ENCODE measurements around the gene AMH. TPM values are rescaled to one million over a fixed set of nuclear protein-coding genes. Genes with fewer than 3 reads are reported as not detected.
A peak's percentile ranks its signal among the peaks of the same experiment; 100 is the strongest.

Gene AMH
- total RNA-seq, 1 donor from 2014 or later: 79.1 TPM

GRCh38 chr19:2268861-2269243 is 19.7 kb downstream of the AMH start:
- Mint-ChIP-seq H3K36me3 (ENCODE audit: low read depth) (peaks cover 5% of the 10 kb centered on the region), H3K4me1 (peaks cover 19% of the 10 kb centered on the region), H3K27ac (ENCODE audit: unreplicated experiment) (peak overlapping the region; percentile 35), H3K27me3 (ENCODE audit: low read depth) (peaks cover 3% of the 10 kb centered on the region), H3K9me3 (no peaks in the 10 kb centered on the region), H3K4me3 (peak overlapping the region; percentile 94)
- no peak for DNase-seq (ENCODE audit: low read depth, low spot score)
- TF ChIP-seq, protein P1, sequence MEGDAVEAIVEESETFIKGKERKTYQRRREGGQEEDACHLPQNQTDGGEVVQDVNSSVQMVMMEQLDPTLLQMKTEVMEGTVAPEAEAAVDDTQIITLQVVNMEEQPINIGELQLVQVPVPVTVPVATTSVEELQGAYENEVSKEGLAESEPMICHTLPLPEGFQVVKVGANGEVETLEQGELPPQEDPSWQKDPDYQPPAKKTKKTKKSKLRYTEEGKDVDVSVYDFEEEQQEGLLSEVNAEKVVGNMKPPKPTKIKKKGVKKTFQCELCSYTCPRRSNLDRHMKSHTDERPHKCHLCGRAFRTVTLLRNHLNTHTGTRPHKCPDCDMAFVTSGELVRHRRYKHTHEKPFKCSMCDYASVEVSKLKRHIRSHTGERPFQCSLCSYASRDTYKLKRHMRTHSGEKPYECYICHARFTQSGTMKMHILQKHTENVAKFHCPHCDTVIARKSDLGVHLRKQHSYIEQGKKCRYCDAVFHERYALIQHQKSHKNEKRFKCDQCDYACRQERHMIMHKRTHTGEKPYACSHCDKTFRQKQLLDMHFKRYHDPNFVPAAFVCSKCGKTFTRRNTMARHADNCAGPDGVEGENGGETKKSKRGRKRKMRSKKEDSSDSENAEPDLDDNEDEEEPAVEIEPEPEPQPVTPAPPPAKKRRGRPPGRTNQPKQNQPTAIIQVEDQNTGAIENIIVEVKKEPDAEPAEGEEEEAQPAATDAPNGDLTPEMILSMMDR (conservative IDR thresholded peaks at IDR 0.05): no peak

- Mint-ChIP-seq H3K27me3 (ENCODE audit: low read depth) (peaks cover 7% of the 10 kb centered on the region), H3K27ac (ENCODE audit: unreplicated experiment) (peak overlapping the region; percentile 92), H3K9me3 (no peaks in the 10 kb centered on the region), H3K4me3 (peak overlapping the region; percentile 94), H3K36me3 (ENCODE audit: low read depth) (peaks cover 8% of the 10 kb centered on the region), H3K4me1 (peaks cover 24% of the 10 kb centered on the region)
- TF ChIP-seq, protein P1 (conservative IDR thresholded peaks at IDR 0.05): peak; percentile 47
- DNase-seq (ENCODE audit: low read depth, low spot score): peak; percentile 99
Observed at GRCh38 chr19:2269244-2270156, 20.4 kb downstream of the AMH start.

GRCh38 chr19:2270157-2270422 is 21.0 kb downstream of the AMH start:
- peaks cover 8% of the 10 kb centered on the region for H3K27me3 Mint-ChIP-seq (ENCODE audit: low read depth)
- TF ChIP-seq, protein P1 (conservative IDR thresholded peaks at IDR 0.05): no peak
- peak overlapping the region; percentile 71 for H3K27ac Mint-ChIP-seq (ENCODE audit: unreplicated experiment)
- DNase-seq (ENCODE audit: low read depth, low spot score): no peak
- H3K4me3 Mint-ChIP-seq: peak overlapping the region; percentile 94
- no peaks in the 10 kb centered on the region for H3K9me3 Mint-ChIP-seq
- H3K4me1 Mint-ChIP-seq: peaks cover 27% of the 10 kb centered on the region
- H3K36me3 Mint-ChIP-seq (ENCODE audit: low read depth): peaks cover 11% of the 10 kb centered on the region

GRCh38 chr19:2270423-2271233 is 21.5 kb downstream of the AMH start:
- Mint-ChIP-seq H3K9me3 (no peaks in the 10 kb centered on the region), H3K4me3 (peak overlapping the region; percentile 93), H3K27me3 (ENCODE audit: low read depth) (peaks cover 10% of the 10 kb centered on the region), H3K27ac (ENCODE audit: unreplicated experiment) (no peak overlapping the region), H3K4me1 (peaks cover 30% of the 10 kb centered on the region), H3K36me3 (ENCODE audit: low read depth) (peaks cover 12% of the 10 kb centered on the region)
- DNase-seq (ENCODE audit: low read depth, low spot score): peak; percentile 48
- TF ChIP-seq, protein P1 (conservative IDR thresholded peaks at IDR 0.05): no peak

DNA sequence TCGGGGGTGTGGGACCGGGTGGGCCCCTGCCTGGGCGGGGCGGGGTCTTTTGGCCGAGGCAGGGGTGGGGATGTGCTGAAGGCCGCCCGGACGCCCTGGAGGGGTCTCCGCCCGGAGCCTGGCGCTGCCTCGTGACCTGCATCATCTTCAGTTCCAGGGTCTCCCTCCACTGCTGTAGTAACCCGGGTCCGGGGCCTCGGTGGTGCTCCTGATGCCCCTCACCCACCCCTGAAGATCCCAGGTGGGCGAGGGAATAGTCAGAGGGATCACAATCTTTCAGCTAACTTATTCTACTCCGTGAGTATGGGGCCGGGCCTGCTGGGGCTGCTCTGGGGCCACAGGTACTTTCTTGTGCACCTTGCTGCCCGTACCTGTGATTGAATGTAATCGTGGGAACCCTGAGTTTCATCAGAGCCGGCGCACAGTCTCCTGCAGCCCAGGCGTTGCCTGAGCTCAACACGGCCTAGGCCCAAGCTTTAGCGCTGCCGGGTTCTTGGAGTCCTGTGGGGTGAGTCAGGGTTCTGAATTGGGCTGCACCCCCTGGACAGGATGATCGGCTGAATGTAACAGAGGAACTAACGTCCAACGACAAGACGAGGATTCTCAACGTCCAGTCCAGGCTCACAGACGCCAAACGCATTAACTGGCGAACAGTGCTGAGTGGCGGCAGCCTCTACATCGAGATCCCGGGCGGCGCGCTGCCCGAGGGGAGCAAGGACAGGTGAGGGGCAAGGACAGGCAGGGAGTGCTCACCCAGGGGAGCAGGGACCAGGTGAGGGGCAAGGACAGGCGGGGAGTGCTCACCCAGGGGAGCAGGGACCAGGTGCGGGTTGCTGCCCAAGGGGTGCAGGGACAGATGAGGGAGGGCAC is 22.3 kb downstream of the AMH start:
- DNase-seq (ENCODE audit: low read depth, low spot score): no peak
- TF ChIP-seq, protein P1 (conservative IDR thresholded peaks at IDR 0.05): no peak
- H3K27me3 Mint-ChIP-seq (ENCODE audit: low read depth): peaks cover 10% of the 10 kb centered on the region

More for the DNA sequence above, 22.3 kb downstream of the AMH start:
- H3K27ac Mint-ChIP-seq (ENCODE audit: unreplicated experiment): peak overlapping the region; percentile 63
- H3K9me3 Mint-ChIP-seq: no peaks in the 10 kb centered on the region
- H3K4me3 Mint-ChIP-seq: peak overlapping the region; percentile 93
- H3K4me1 Mint-ChIP-seq: peaks cover 30% of the 10 kb centered on the region
- peaks cover 12% of the 10 kb centered on the region for H3K36me3 Mint-ChIP-seq (ENCODE audit: low read depth)

Measured in neural crest cell (in vitro differentiated cells).